ENCODE data around the gene SDCCAG8. TPM values are rescaled to one million over a fixed set of nuclear protein-coding genes. Genes with fewer than 3 reads are reported as not detected.

The SDCCAG8 gene
- total and polyA plus RNA-seq, 4 donors = 8.5 to 25.8 (median 17.5) TPM

DNA sequence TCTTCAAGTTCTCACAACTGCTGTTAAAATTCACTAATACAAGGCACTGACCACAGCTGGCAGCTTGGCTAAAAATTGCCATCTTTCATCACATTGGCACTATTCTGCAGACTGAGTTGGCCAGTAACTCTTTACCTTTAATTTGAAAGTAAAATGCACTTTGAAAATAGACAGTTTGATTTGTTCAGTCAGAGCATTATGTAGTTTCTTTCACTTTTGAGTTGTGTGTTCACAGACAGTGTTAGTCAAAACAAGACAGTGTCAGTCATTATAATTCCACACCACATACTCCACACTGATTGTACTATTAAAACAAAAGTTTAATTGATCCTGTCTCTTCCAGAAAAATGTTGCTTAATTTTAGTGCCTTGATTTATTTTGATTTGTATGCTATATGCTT, 160.7 kb downstream of the SDCCAG8 start:
- Histone ChIP-seq H3K9me3 (ENCODE audit: control insufficient read depth in 4 of 4, low read length in 3 of 4) (no peaks in the 10 kb centered on the region), H3K4me3 (ENCODE audit: low read depth in 1 of 3, low read length in 3 of 3) (no peak overlapping the region), H3K27me3 (ENCODE audit: control insufficient read depth in 4 of 4, insufficient read depth in 4 of 4, low read length in 3 of 4) (no peaks in the 10 kb centered on the region), H3K9ac (ENCODE audit: low read depth in 1 of 2, low read length in 2 of 2) (no peak overlapping the region), H3K27ac (ENCODE audit: low read depth in 1 of 2, low read length in 2 of 2) (peak overlapping the region; percentile 27 to 65), H3K4me1 (ENCODE audit: control insufficient read depth in 4 of 4, insufficient read depth in 4 of 4, low read length in 3 of 4) (peaks cover 4 to 36% (median 6%) of the 10 kb centered on the region in 4 donors), H3K36me3 (ENCODE audit: control insufficient read depth in 4 of 4, insufficient read depth in 3 of 4, low read depth in 1 of 4, low read length in 3 of 4) (no peaks in the 10 kb centered on the region)
- TF ChIP-seq, protein P1, sequence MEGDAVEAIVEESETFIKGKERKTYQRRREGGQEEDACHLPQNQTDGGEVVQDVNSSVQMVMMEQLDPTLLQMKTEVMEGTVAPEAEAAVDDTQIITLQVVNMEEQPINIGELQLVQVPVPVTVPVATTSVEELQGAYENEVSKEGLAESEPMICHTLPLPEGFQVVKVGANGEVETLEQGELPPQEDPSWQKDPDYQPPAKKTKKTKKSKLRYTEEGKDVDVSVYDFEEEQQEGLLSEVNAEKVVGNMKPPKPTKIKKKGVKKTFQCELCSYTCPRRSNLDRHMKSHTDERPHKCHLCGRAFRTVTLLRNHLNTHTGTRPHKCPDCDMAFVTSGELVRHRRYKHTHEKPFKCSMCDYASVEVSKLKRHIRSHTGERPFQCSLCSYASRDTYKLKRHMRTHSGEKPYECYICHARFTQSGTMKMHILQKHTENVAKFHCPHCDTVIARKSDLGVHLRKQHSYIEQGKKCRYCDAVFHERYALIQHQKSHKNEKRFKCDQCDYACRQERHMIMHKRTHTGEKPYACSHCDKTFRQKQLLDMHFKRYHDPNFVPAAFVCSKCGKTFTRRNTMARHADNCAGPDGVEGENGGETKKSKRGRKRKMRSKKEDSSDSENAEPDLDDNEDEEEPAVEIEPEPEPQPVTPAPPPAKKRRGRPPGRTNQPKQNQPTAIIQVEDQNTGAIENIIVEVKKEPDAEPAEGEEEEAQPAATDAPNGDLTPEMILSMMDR (IDR thresholded peaks at IDR 0.05; ENCODE audit: low read depth, low read length, missing input control) = no peak
- no peak for TF ChIP-seq RXRA (IDR thresholded peaks at IDR 0.05)
- no peak for TF ChIP-seq SP1 (IDR thresholded peaks at IDR 0.05)
- TF ChIP-seq NR2F2 (IDR thresholded peaks at IDR 0.05) = no peak
- TF ChIP-seq YY1 (IDR thresholded peaks at IDR 0.05) = no peak
- no peak for TF ChIP-seq FOXA2 (IDR thresholded peaks at IDR 0.05)
- DNase-seq (ENCODE audit: low spot score) = no peak

DNA sequence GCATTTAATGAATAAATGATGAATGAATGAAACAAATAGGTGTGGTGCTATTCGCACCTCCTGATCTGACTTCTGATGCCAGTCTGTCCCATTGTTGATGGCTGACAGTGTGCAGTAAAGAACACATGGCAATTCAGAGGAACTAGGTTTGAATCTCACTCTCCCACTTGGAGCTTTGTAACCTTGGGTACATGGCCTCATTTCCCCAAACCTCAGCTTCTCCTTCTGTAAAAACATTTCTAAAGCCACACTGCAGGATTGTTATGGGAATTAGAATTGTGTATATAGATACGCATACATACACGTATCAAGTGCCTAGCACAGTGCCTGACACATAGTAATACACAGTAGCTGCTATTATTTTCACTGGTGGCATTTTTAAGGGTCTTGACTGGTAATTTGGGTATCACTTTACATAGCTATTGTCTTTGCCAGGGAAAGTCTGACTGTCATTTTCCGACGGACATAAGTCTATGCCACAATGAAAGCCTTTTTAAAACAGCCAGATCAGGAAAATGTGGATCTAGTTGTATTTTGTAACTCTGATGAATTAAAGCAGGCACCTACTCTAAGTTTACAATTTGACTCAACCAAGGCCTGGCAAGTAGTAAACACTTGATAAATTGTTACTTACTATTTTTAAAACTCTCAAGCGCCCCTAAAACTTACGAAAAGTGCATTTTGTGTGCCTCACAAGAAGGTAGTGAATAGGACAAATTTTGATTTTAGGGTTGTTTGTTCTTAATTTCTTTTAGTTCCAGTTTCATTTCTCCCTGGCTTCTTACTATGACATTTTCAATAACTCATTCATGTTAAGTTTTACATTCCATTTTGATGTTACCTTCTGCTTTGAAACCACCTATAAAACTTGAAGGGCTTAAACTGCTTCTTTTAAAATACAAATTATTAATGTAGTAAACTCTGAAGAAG, 164.4 kb downstream of the SDCCAG8 start:
- Histone ChIP-seq H3K27ac (ENCODE audit: low read depth in 1 of 2, low read length in 2 of 2) (peak overlapping the region; percentile 39 to 60), H3K9ac (ENCODE audit: low read depth in 1 of 2, low read length in 2 of 2) (no peak overlapping the region), H3K4me3 (ENCODE audit: low read depth in 1 of 3, low read length in 3 of 3) (no peak overlapping the region), H3K27me3 (ENCODE audit: control insufficient read depth in 4 of 4, insufficient read depth in 4 of 4, low read length in 3 of 4) (no peaks in the 10 kb centered on the region), H3K36me3 (ENCODE audit: control insufficient read depth in 4 of 4, insufficient read depth in 3 of 4, low read depth in 1 of 4, low read length in 3 of 4) (no peaks in the 10 kb centered on the region), H3K9me3 (ENCODE audit: control insufficient read depth in 4 of 4, low read length in 3 of 4) (no peaks in the 10 kb centered on the region), H3K4me1 (ENCODE audit: control insufficient read depth in 4 of 4, insufficient read depth in 4 of 4, low read length in 3 of 4) (peaks cover 4 to 36% (median 6%) of the 10 kb centered on the region in 4 donors)
- DNase-seq (ENCODE audit: low spot score) = no peak
- no peak for TF ChIP-seq SP1 (IDR thresholded peaks at IDR 0.05)
- TF ChIP-seq YY1 (IDR thresholded peaks at IDR 0.05) = peak; percentile 18
- 77% methylated on average over 7 of the region's 7 CpGs for WGBS

DNA sequence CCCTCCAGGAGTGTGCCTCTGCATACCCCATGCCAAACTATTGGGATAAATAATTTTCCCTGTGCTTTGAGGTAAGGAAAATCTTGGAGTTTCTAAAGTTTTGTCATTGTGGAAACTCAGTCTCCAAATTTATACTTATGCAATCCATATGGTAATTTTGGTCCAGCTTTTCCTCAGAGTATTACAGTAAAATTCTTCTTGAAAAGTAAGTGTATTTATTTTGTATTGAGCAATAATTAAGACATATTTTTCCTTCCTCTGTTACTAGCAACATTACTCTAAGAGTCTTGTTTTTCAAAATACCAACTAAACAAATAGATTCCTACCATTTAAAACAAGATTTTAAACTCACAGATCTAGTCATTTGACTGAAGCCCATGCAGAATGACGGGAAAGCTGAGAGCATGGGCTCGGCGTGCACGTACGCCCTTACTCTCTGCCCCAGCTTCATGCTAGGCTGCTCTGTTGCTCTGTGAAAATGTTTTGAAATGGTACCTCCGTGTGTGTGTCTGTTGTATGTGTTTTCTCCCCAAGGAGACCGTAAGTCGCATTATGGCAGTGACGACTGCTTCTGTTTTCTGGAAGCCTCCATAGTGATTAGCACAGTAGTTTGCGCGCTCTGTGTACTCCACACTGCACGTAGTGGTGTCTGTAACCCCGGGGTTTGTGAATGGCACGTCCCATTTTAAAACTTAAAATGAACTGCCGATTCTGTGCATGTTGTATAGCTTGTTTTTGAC, 165.3 kb downstream of the SDCCAG8 start:
- Histone ChIP-seq H3K4me3 (ENCODE audit: low read depth in 1 of 3, low read length in 3 of 3) (no peak overlapping the region), H3K9ac (ENCODE audit: low read depth in 1 of 2, low read length in 2 of 2) (peak overlapping the region; percentile 20 to 43), H3K36me3 (ENCODE audit: control insufficient read depth in 4 of 4, insufficient read depth in 3 of 4, low read depth in 1 of 4, low read length in 3 of 4) (no peaks in the 10 kb centered on the region), H3K9me3 (ENCODE audit: control insufficient read depth in 4 of 4, low read length in 3 of 4) (no peaks in the 10 kb centered on the region), H3K27me3 (ENCODE audit: control insufficient read depth in 4 of 4, insufficient read depth in 4 of 4, low read length in 3 of 4) (no peaks in the 10 kb centered on the region), H3K27ac (ENCODE audit: low read depth in 1 of 2, low read length in 2 of 2) (peak overlapping the region; percentile 58 to 60), H3K4me1 (ENCODE audit: control insufficient read depth in 4 of 4, insufficient read depth in 4 of 4, low read length in 3 of 4) (peaks cover 4 to 27% (median 4%) of the 10 kb centered on the region in 4 donors)
- TF ChIP-seq, protein P2, sequence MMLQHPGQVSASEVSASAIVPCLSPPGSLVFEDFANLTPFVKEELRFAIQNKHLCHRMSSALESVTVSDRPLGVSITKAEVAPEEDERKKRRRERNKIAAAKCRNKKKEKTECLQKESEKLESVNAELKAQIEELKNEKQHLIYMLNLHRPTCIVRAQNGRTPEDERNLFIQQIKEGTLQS (IDR thresholded peaks at IDR 0.05) = no peak
- TF ChIP-seq FOXA1 (IDR thresholded peaks at IDR 0.05) (no peak), JUND (IDR thresholded peaks at IDR 0.05) (no peak), SP1 (IDR thresholded peaks at IDR 0.05) (no peak), FOXA2 (IDR thresholded peaks at IDR 0.05) (no peak), GABPA (IDR thresholded peaks at IDR 0.05 in 1 of 2, conservative IDR thresholded peaks at IDR 0.05 in 1 of 2) (no peak), EGR1 (IDR thresholded peaks at IDR 0.05; ENCODE audit: low read depth in 2 of 2) (no peak), RAD21 (IDR thresholded peaks at IDR 0.05) (no peak), RXRA (IDR thresholded peaks at IDR 0.05) (no peak), YY1 (IDR thresholded peaks at IDR 0.05) (no peak), HNF4G (IDR thresholded peaks at IDR 0.05) (no peak)
- TF ChIP-seq, protein P1 (IDR thresholded peaks at IDR 0.05; ENCODE audit: low read depth, low read length, missing input control) = no peak
- TF ChIP-seq, protein P3, sequence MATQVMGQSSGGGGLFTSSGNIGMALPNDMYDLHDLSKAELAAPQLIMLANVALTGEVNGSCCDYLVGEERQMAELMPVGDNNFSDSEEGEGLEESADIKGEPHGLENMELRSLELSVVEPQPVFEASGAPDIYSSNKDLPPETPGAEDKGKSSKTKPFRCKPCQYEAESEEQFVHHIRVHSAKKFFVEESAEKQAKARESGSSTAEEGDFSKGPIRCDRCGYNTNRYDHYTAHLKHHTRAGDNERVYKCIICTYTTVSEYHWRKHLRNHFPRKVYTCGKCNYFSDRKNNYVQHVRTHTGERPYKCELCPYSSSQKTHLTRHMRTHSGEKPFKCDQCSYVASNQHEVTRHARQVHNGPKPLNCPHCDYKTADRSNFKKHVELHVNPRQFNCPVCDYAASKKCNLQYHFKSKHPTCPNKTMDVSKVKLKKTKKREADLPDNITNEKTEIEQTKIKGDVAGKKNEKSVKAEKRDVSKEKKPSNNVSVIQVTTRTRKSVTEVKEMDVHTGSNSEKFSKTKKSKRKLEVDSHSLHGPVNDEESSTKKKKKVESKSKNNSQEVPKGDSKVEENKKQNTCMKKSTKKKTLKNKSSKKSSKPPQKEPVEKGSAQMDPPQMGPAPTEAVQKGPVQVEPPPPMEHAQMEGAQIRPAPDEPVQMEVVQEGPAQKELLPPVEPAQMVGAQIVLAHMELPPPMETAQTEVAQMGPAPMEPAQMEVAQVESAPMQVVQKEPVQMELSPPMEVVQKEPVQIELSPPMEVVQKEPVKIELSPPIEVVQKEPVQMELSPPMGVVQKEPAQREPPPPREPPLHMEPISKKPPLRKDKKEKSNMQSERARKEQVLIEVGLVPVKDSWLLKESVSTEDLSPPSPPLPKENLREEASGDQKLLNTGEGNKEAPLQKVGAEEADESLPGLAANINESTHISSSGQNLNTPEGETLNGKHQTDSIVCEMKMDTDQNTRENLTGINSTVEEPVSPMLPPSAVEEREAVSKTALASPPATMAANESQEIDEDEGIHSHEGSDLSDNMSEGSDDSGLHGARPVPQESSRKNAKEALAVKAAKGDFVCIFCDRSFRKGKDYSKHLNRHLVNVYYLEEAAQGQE (IDR thresholded peaks at IDR 0.05) = no peak
- WGBS = 86% methylated on average over 15 of the region's 15 CpGs
- DNase-seq (ENCODE audit: low spot score) = no peak
